HG03575 (cell line): ENCODE measurements around the gene CDCA5.

Source experiments
- ATAC-seq: cut with Tn5 transposase; IDR thresholded peaks from one replicate; pipeline ENCODE4 v1.9.1; 2021; ENCODE audit not compliant: unreplicated experiment, insufficient number of reproducible peaks, low FRiP score; ENCODE audit errors: extremely low read depth

Gene CDCA5

DNA sequence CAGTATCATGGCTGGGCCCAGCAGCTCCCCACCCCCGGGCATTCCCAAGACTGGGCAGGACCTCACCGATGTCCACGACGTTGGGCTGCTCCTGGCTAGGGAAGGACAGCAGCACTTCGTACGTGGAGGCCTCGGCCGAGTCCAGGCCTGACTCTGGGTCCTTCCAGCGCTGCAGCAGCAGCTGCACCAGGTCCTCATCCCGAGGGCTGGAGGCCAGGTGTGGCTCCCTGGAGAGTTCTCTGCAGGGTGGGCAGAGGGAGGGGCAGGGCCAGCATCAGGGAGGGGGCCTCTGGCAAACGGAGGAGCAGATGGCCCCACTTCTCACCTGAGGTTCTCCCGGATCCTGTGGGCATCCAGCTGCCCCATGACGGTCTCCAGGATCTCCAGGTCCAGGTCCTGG lies 25.8 kb downstream of the CDCA5 start:
- ATAC-seq, result no peak

DNA sequence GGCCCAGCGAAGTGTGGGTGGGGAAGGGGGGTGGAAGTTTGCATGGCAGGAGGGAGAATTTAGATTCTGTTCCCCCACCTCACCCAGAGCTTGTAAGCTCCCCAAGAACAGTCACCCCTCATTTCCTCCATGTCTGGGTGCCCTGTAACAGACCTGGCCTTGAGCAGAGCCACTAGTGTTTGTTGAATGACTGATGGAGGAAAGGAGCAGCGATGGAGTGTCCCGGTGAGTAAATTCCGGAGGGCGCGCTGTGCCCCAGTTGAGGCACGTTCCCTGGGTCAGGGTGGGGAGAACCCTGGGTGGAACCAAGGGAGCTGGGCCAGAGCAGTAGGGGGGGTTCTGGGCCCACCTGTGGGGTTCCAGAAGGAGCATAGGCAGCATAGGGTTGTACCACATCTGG lies 26.3 kb downstream of the CDCA5 start:
- ATAC-seq, result no peak

DNA sequence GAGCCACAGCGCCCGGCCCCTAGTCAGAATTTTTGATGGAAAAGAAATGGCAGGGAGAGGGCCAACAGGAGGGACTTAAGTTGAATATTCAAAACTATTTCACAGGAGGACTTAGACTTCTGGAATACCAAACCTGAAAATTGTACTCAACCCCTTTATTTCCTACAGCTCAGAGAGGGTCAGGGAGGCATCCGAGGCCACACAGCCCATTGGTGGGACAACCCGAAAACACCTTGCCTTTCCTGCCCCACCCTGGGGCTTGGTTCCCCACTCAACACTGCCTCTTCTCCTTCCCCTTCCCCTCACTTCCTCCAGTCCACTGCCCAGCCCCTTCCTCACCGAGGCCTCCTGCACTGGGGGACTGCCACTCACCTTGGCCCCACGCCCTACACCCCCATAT lies 26.8 kb downstream of the CDCA5 start:
- no peak for ATAC-seq

DNA sequence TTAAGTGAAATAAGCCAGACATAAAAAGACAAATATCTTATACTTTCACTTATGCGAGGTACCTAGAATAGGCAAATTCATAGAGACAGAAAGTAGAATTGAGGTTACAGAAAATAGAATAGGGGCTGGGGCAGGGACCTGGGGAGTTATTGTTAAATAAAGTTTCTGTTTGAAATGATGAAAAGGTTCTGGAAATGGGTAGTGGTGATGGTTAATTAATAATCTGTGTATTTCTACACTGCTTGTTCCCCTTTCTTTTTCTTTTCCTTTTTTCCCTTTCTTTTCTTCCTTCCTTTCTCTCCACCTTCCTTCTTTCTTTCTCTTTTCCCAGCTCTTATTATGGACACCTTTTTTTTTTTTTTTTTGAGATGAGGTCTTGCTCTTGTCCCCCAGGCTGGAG lies 28.3 kb downstream of the CDCA5 start:
- no peak for ATAC-seq

DNA sequence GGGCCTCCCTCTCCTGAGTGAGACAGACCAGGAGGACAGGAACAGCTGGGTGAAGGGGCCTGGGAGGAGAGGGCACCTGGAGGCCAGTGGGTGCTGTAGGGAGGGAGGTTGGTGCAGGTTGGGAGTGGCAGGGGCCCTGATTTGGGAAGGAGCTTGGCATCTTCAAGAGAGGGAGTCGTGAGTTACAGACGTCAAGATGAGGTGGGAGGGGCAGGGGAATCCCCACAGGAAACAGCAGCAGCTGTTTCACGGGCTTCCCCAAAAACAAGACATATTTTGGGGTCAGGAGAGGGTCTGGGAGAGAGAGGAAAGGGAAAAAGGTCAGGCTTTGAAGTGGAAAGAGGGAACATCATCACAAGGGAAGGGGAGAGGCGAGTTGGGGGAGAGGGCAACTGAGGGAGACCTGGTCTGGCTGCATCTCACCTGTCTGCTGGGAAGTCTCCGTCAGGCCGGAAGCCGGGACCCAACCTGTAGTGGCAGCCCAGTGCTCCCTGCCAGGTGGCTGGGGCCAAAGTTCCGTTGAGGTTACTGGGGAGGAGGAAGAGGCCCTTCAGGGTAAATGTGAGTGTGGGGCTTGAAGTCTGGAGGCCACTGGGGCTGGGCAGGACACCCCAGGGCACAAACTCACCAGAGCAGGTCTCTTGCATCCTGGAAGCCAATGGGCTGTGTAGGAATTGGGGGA lies 29.9 kb downstream of the CDCA5 start:
- no peak for ATAC-seq

DNA sequence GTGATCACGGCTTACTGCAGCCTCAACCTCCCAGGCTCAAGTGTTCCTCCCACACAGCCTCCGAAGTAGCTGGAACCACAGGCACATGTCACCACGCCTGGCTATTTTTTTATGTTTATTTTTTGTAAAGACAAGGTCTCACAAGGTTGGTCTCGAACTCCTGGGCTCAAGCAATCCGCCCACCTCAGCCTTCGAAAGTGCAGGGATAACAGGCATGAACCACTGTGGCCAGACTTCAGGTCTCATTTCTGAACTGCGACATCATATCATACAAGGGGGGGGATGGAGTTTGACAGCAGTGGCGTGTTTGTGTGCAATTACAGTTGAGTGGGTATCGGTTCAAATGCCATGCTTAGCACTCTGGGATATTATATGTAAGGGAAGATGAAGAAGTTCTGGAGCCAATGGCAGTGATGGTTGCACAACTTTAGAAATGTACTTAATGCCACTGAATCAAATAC lies 32.4 kb downstream of the CDCA5 start:
- ATAC-seq, result no peak

DNA sequence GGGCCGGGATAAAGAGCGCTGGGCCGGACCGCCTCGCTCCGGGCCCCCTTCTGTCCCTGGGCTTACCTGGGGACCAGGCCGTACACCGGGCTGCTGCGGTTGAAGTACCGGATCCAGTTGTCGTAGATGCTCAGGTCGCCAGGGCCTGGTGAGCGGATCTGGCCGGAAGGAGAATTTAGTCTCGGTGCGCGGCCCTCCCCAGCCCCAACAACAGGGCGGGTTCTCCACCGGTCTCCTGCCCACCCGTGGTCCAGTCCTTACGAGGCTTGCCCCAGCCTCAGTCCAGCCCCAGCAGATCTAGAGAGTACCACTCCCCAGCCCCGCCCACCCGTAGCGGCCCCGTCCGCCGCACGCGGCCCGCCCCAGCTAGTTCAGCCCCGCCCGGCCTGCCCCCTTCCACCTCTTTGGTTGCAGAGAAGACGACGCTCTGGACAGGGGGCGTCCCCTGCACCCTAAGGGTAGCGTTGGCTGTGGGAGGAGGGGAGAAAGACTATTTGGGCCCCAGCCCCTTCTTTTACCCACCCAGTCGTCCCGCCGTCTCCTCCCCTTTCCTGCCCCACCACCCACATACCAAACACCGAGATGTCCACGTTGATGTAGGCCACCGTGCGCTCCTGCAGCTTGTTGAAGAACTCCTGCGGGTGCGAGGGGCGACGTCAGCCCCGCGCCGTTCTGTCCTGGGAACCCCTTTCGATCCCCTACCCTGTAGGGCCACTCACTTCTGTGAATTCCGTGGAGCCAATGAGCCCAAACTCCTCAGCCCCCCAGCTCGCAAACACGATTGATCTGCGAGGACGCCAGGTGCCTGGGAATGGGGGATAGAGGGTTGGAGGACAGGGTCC lies 36.0 kb downstream of the CDCA5 start:
- no peak for ATAC-seq

DNA sequence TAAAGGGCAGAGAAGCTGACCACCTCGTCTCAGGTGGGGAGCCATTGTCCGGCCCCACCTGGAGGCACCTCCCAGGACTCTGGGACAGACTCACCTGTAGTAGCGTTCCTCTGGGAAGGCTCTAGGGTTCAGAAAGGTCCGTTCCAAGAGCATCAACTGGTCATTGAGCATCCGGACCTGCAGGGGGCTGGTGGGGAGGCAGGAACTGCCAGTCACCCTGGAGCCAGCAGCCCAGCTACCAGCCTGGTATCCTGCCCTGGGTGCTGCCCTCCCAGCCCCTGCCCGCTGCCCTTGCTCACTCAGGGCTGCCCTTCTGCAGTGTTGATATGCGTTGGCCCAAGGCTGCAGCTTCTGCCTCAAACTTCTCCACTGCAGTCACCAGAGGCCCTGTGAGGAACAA lies 38.1 kb downstream of the CDCA5 start:
- ATAC-seq, result no peak

DNA sequence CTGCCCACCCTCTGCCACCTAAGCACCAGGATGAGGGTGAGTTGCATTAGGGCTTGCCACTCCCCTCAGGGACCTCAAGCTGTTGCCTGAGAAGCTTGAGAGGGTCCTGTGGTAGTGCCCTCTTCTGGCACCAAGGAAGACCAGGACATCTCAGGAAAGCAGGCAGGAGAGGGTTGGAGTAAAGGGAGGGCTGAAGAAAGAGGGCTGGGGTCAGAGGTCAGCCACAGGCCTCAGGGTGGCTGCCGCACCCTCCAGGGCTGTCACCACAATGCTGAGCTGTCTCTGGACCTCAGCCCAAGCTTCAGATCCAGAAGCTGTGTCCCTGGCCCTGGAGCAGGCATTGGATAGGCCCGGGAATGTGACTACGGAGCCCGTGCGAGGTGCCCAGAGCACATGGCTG lies 38.8 kb downstream of the CDCA5 start:
- ATAC-seq, result no peak

DNA sequence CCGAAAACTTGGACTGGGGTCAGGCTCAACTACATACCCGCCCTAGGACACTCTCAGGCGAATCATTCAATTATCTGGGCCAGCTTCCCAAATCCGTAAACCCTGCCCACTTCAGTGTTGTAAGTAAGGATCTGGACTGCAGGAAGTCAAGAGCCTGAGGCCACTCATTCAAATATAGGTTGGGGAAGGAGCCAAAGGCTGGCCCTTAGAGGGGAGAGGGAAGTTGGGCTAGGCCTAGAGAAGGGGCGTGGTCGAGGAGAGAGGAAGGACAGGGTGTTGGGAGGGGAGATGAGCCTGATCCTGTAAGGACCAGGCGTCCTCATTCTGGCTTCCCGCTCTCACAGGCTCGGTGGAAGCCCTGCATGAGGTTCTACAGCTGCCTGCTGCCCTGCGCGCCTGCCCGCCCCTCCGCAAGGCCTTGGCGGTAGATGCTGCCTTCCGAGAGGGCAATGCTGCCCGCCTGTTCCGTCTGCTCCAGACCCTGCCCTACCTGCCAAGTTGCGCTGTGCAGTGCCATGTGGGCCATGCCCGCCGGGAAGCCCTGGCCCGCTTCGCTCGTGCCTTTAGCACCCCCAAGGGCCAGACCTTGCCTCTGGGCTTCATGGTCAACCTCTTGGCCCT lies 39.8 kb downstream of the CDCA5 start:
- no peak for ATAC-seq

DNA sequence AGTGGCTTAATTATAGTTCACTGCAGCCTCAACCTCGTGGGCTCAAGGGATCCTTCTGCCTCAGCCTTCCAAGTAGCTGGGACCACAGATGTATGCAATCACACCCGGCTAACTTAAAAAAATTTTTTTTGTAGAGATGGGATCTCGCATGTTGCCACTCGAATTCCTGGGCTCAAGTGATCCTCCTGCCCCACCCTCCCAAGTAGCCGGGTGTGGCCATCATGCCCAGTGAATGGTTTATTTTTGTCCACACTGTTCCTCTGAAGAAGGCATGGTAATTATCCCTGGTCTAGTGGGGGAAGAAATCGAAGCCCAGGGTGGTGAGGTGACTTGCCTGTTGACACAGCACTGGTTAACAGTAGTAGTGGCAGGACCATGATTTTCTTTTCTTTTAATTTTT lies 40.9 kb downstream of the CDCA5 start:
- no peak for ATAC-seq

DNA sequence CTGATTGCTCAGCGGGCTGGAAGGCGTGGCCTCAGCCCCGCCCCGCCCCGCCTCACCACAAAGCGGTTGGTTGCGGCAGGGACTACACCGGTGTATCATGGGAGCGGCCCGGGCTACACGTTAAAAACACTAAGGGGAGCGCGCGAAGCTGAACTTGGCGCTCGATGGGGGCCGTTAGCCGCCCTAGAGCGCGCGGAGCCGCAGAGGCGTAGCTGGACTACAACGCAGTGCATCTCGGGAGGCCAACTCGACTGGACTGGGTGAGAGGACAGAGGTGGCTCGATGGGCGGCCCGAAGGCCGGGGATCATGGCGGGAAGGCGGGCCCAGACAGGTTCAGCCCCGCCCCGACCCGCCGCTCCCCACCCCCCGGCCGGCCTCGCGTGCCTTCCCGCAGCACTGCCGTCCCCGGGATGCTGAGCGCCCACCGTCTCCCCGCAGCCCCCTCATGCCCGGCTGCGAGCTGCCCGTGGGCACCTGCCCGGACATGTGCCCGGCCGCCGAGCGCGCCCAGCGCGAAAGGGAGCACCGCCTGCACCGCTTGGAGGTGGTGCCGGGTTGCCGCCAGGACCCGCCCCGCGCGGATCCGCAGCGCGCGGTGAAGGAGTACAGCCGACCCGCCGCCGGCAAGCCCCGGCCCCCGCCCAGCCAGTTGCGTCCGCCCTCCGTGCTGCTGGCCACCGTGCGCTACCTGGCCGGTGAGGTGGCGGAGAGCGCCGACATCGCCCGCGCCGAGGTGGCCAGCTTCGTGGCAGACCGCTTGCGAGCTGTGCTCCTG lies 42.8 kb downstream of the CDCA5 start, which contains the start of gene SAC3D1:
SAC3D1 (plus strand) TSS at position 364 of the 776 bp plus-strand sequence; CDS start at position 447, 83 bp downstream.
- ATAC-seq, result peak; percentile 53

DNA sequence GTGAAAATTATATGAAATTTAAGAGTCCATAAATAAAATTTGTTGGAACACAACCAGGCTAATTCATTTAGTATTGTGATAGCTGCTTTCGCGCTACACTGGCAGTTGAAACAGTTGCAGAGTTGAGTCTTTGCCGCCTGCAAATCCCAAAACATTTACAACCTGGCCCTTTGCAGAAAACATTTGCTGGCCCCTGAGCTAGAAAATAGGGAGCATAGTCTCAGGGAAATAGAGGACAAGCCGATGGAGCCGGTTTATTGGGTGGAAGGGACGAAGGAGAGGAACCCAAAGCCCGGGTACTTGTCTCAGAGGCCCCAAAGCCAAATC lies 43.4 kb downstream of the CDCA5 start:
- ATAC-seq, result no peak

DNA sequence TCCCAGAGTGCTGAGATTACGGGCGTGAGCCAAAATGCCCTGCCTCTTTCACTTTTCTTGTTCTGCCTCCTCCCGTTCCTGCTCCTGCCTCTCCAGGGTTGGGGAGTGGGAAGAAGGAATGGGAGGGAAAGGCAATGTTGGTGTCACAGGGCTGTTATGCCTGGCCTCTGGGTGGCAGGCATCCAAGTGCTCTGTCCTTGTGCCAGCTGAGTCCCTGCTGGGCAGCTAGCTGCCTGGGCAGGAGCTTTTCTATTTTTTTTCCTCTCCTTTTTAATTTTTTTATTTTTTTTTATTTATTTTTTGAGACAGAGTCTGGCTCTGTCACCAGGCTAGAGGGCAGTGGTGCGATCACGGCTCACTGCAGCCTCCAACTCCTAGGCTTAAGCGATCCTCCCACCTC lies 46.9 kb downstream of the CDCA5 start:
- no peak for ATAC-seq

DNA sequence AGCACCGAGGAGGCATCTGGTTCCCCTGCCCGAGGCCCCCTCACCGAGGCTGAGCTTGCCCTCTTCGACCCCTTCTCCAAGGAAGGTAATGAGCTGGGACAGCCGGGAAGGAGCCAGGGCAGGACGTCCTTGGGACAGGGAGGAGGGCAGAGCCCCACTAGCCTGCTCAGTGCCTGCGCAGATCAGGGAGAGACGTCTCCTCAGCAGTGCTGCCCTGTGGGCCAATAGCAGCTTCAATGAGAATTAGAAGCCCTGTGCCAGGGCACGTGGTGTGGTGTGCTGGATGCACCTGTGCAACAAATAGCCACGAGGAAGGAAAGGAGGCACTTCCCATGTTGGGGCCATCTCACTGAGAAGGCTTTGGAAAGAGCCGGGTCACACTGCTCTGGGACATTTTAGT lies 48.3 kb downstream of the CDCA5 start:
- ATAC-seq, result no peak

DNA sequence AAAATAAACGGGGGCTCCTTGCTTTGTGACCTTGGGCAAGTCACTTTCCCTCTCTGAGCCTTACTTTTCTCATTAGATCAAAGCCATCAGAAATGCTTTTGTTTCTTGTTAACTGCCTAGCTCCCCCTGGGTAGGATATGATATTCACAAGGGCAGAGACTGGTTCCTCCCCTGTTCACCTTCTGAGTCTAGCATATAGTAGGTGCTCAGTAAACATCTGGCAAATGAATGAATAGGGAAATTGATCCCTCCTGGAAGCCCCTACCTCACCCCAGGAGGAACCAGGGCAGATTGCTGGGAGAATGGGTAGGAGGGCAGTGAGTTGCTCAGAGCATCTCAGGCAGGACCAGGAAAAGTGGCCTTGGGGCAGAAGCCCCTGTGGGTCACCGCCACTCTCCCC lies 49.4 kb downstream of the CDCA5 start:
- ATAC-seq, result no peak

DNA sequence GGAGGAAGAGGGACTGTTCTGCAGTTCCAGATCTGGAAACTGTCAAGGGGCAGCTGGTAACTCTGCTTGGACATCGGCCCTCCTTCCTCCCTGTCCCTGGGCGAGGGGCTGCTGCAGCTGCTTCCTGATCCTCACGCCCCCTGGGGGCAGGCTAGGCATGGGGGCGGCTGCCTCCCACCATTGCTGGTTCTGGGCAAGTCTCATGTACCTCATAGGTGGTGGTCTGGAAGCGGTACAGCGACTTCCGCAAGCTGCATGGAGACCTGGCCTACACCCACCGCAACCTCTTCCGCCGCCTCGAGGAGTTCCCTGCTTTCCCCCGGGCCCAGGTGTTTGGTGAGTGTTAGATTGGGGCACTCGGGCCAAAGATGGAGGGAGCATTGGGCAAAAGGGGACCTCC lies 51.6 kb downstream of the CDCA5 start:
- ATAC-seq, result no peak
